Measurements from ENCODE around the gene IRF4.

The IRF4 gene

GRCh38 chr6:351867-352289 lies 39.7 kb upstream of the IRF4 start:
- no peak for ATAC-seq
- TF ChIP-seq ZNF8 (CRISPR knock-in tag; IDR thresholded peaks at IDR 0.05) = no peak
- no peak for TF ChIP-seq CSRNP3 (CRISPR knock-in tag; IDR thresholded peaks at IDR 0.05)
- TF ChIP-seq POU6F1 (CRISPR knock-in tag; IDR thresholded peaks at IDR 0.05; ENCODE audit: borderline replicate concordance, low read depth) = no peak
- TF ChIP-seq ZNF565 (CRISPR knock-in tag; conservative IDR thresholded peaks at IDR 0.05; ENCODE audit: low read depth) = no peak
- TF ChIP-seq TCF4 (CRISPR knock-in tag; IDR thresholded peaks at IDR 0.05; ENCODE audit: borderline replicate concordance) = no peak
- TF ChIP-seq ESRRG (CRISPR knock-in tag; IDR thresholded peaks at IDR 0.05) = no peak
- no peak for TF ChIP-seq OSR1 (CRISPR knock-in tag; IDR thresholded peaks at IDR 0.05)

- TF ChIP-seq PATZ1 (CRISPR knock-in tag; IDR thresholded peaks at IDR 0.05; ENCODE audit: borderline replicate concordance) = no peak
- no peak for TF ChIP-seq OSR1 (CRISPR knock-in tag; IDR thresholded peaks at IDR 0.05)
- no peak for TF ChIP-seq ARNTL (CRISPR knock-in tag; IDR thresholded peaks at IDR 0.05; ENCODE audit: borderline replicate concordance, low read depth)
- no peak for TF ChIP-seq RARB (CRISPR knock-in tag; IDR thresholded peaks at IDR 0.05)
- no peak for TF ChIP-seq TSHZ2 (CRISPR knock-in tag; IDR thresholded peaks at IDR 0.05)
- no peak for TF ChIP-seq CSDC2 (CRISPR knock-in tag; IDR thresholded peaks at IDR 0.05)
- no peak for TF ChIP-seq GLIS3 (CRISPR knock-in tag; IDR thresholded peaks at IDR 0.05)
- TF ChIP-seq TCF4 (CRISPR knock-in tag; IDR thresholded peaks at IDR 0.05; ENCODE audit: borderline replicate concordance) = no peak
- no peak for TF ChIP-seq ESRRG (CRISPR knock-in tag; IDR thresholded peaks at IDR 0.05)
- no peak for TF ChIP-seq PPARA (CRISPR knock-in tag; IDR thresholded peaks at IDR 0.05; ENCODE audit: borderline replicate concordance)
- no peak for TF ChIP-seq CREB5 (CRISPR knock-in tag; IDR thresholded peaks at IDR 0.05; ENCODE audit: low read depth)
- no peak for TF ChIP-seq ISL1 (CRISPR knock-in tag; IDR thresholded peaks at IDR 0.05)
- no peak for TF ChIP-seq ZFP30 (CRISPR knock-in tag; IDR thresholded peaks at IDR 0.05)
- TF ChIP-seq CSRNP3 (CRISPR knock-in tag; IDR thresholded peaks at IDR 0.05) = no peak
- no peak for TF ChIP-seq SNAI2 (CRISPR knock-in tag; IDR thresholded peaks at IDR 0.05)
- TF ChIP-seq BACH2 (CRISPR knock-in tag; IDR thresholded peaks at IDR 0.05; ENCODE audit: borderline replicate concordance) = no peak
- no peak for TF ChIP-seq POU6F1 (CRISPR knock-in tag; IDR thresholded peaks at IDR 0.05; ENCODE audit: borderline replicate concordance, low read depth)
- TF ChIP-seq ZNF70 (CRISPR knock-in tag; IDR thresholded peaks at IDR 0.05) = no peak
- no peak for TF ChIP-seq ZC3H10 (CRISPR knock-in tag; IDR thresholded peaks at IDR 0.05)
- TF ChIP-seq ZNF565 (CRISPR knock-in tag; conservative IDR thresholded peaks at IDR 0.05; ENCODE audit: low read depth) = no peak
Measured at GRCh38 chr6:352474-352873, 39.1 kb upstream of the IRF4 start.

More at GRCh38 chr6:352474-352873, 39.1 kb upstream of the IRF4 start:
- ATAC-seq = no peak

Data from SK-N-SH treated with all-trans-retinoic acid at 6 μM for 48 hours (cell line).